PC-3 (cell line): ENCODE measurements around the gene KCTD10. TPM values are rescaled to one million over a fixed set of nuclear protein-coding genes. Genes with fewer than 3 reads are reported as not detected.

Source experiments
- ATAC-seq: fragments of 200-7000 bp; cut with Tn5 transposase; 2 replicates; pipeline ENCODE4 v1.9.1; 2020; ENCODE audit warnings: mild to moderate bottlenecking, moderate library complexity
- BruUV-seq: library from RNA; stranded (reverse); fragments of 400-500 nt; replicated peaks from 2 replicates; lab custom pipeline; 2021; lab: Mats Ljungman, UMichigan
- CTCF ChIA-PET: fragments of 300-600 bp; sonication (Branson Sonifier 250); formaldehyde crosslinking; loops from one replicate; lab custom pipeline; 2022; ENCODE audit warnings: antibody characterized with exemption; lab: Charles Lee
- POLR2A ChIA-PET: fragments of 300-600 bp; sonication (Branson Sonifier 250); formaldehyde crosslinking; loops from one replicate; lab custom pipeline; 2022; ENCODE audit warnings: antibody characterized with exemption; ENCODE audit not compliant: unreplicated experiment; lab: Charles Lee
- DNase-seq: peaks from one replicate; pipeline ENCODE4 v3.0.0-alpha.2; 2015
- H2AFZ ChIP-seq: fragments of 300-600 bp; sonication (generic); 2 replicates; pipeline ENCODE4 v1.6.0; 2016; ENCODE audit warnings: antibody characterized with exemption, low read length
- H3F3A ChIP-seq: fragments of 300-600 bp; sonication (generic); one replicate; pipeline ENCODE4 v1.6.0; 2017; ENCODE audit warnings: antibody characterized with exemption, low read length, control low read depth, mild to moderate bottlenecking; ENCODE audit not compliant: unreplicated experiment
- H3K27ac ChIP-seq: fragments of 300-600 bp; sonication (generic); 2 replicates; pipeline ENCODE4 v1.5.1; 2016; ENCODE audit warnings: mild to moderate bottlenecking, low read length
- H3K27me3 ChIP-seq: fragments of 300-600 bp; sonication (generic); 2 replicates; pipeline ENCODE4 v1.6.1; 2016; ENCODE audit warnings: low read length, mixed read lengths
- H3K36me3 ChIP-seq: fragments of 300-600 bp; sonication (generic); 2 replicates; pipeline ENCODE4 v1.6.1; 2016; ENCODE audit warnings: low read depth, mixed run types, low read length, mixed read lengths
- H3K4me1 ChIP-seq: fragments of 300-600 bp; sonication (generic); 2 replicates; pipeline ENCODE4 v1.5.1; 2016; ENCODE audit warnings: low read length; ENCODE audit not compliant: insufficient read depth
- H3K4me2 ChIP-seq: fragments of 300-600 bp; sonication (generic); 2 replicates; pipeline ENCODE4 v1.6.0; 2016; ENCODE audit warnings: low read length
- H3K4me3 ChIP-seq: fragments of 300-600 bp; sonication (generic); 2 replicates; pipeline ENCODE4 v1.5.1; 2016; ENCODE audit warnings: mild to moderate bottlenecking, low read length, mixed read lengths
- H3K79me2 ChIP-seq: fragments of 300-600 bp; sonication (generic); 2 replicates; pipeline ENCODE4 v1.6.1; 2017; ENCODE audit warnings: low read length, mixed read lengths
- H3K9ac ChIP-seq: fragments of 300-600 bp; sonication (generic); 2 replicates; pipeline ENCODE4 v1.6.0; 2016; ENCODE audit warnings: mild to moderate bottlenecking, low read length
- H3K9me2 ChIP-seq: fragments of 300-600 bp; sonication (generic); replicated peaks from 2 replicates; pipeline ENCODE4 v1.6.1; 2016; ENCODE audit warnings: mixed run types, low read length, mixed read lengths
- H3K9me3 ChIP-seq: fragments of 300-600 bp; sonication (generic); 2 replicates; pipeline ENCODE4 v1.6.1; 2016; ENCODE audit warnings: low read length, mixed read lengths
- H4K20me1 ChIP-seq: fragments of 300-600 bp; sonication (generic); 2 replicates; pipeline ENCODE4 v1.6.1; 2016; ENCODE audit warnings: low read length, mixed read lengths
- CTCF ChIP-seq: fragments of 300-600 bp; sonication (generic); conservative IDR thresholded peaks from 2 replicates; pipeline ENCODE4 v1.5.1; 2017; ENCODE audit warnings: antibody characterized with exemption, low read depth, mild to moderate bottlenecking, low read length
- EZH2 ChIP-seq: fragments of 300-600 bp; sonication (generic); IDR thresholded peaks from one replicate; pipeline ENCODE4 v1.6.1; 2017; ENCODE audit warnings: antibody characterized with exemption, mild to moderate bottlenecking, low read length; ENCODE audit not compliant: unreplicated experiment
- EZH2phosphoT487 ChIP-seq: fragments of 300-600 bp; sonication (generic); IDR thresholded peaks from 2 replicates; pipeline ENCODE4 v1.6.1; 2018; ENCODE audit warnings: mild to moderate bottlenecking, antibody characterized with exemption, low read length, borderline replicate concordance
- intact Hi-C: fragments of 100-400 bp; cut with micrococcal nuclease; formaldehyde crosslinking; loops from 2 replicates; pipeline ENCODE4 v1.9.0; 2023
- total RNA-seq: library from RNA; depleted of rRNA; stranded (reverse); fragments of >200 nt; gene quantifications from 2 replicates; pipeline ENCODE4 v1.2.3, GENCODE V29; 2014

The KCTD10 gene
- total RNA-seq, 1 experiment from 2014 or later, result 42.3 TPM

- Histone ChIP-seq H3F3A (peaks cover 13% of the 10 kb centered on the region), H4K20me1 (no peaks in the 10 kb centered on the region), H3K9ac (no peak overlapping the region), H3K9me2 (no peaks in the 10 kb centered on the region), H3K4me1 (peaks cover 32% of the 10 kb centered on the region), H3K27ac (no peak overlapping the region), H3K36me3 (peaks cover 34% of the 10 kb centered on the region), H3K9me3 (no peaks in the 10 kb centered on the region), H2AFZ (no peak overlapping the region), H3K4me3 (no peak overlapping the region), H3K79me2 (peaks cover 85% of the 10 kb centered on the region), H3K4me2 (no peak overlapping the region), H3K27me3 (no peaks in the 10 kb centered on the region)
- DNase-seq (no peak), ATAC-seq (no peak)
- TF ChIP-seq CTCF, result no peak
- TF ChIP-seq EZH2phosphoT487, result no peak
- no peak for TF ChIP-seq EZH2
- ChIA-PET CTCF (no interaction called here), POLR2A (no interaction called here)
- intact Hi-C loops, result no loop called here
- no TSS peak for BruUV-seq
Observed at GRCh38 chr12:109466821-109467220, 10.3 kb downstream of the KCTD10 start.

GRCh38 chr12:109466305-109466704 lies 10.8 kb downstream of the KCTD10 start:
- CTCF ChIA-PET, result no interaction called here
- no TSS peak for BruUV-seq
- POLR2A ChIA-PET, result no interaction called here
- peaks cover 85% of the 10 kb centered on the region for H3K79me2 ChIP-seq
- no peak overlapping the region for H2AFZ ChIP-seq
- peaks cover 34% of the 10 kb centered on the region for H3K36me3 ChIP-seq
- H3K9me3 ChIP-seq, result no peaks in the 10 kb centered on the region
- H3K9ac ChIP-seq, result no peak overlapping the region
- no peak overlapping the region for H3K4me2 ChIP-seq
- H3K4me3 ChIP-seq, result no peak overlapping the region
- DNase-seq (no peak), ATAC-seq (no peak)
- peaks cover 37% of the 10 kb centered on the region for H3K4me1 ChIP-seq
- intact Hi-C loops, result no loop called here
- H3F3A ChIP-seq, result peaks cover 18% of the 10 kb centered on the region
- H4K20me1 ChIP-seq, result no peaks in the 10 kb centered on the region
- TF ChIP-seq CTCF (no peak), EZH2 (no peak), EZH2phosphoT487 (no peak)
- no peak overlapping the region for H3K27ac ChIP-seq
- H3K9me2 ChIP-seq, result no peaks in the 10 kb centered on the region
- no peaks in the 10 kb centered on the region for H3K27me3 ChIP-seq

- peaks cover 36% of the 10 kb centered on the region for H3K36me3 ChIP-seq
- H3K9me2 ChIP-seq, result no peaks in the 10 kb centered on the region
- TF ChIP-seq EZH2phosphoT487 (no peak), EZH2 (no peak), CTCF (no peak)
- DNase-seq (no peak), ATAC-seq (no peak)
- ChIA-PET POLR2A (no interaction called here), CTCF (no interaction called here)
- peaks cover 85% of the 10 kb centered on the region for H3K79me2 ChIP-seq
- no peaks in the 10 kb centered on the region for H3K9me3 ChIP-seq
- no peak overlapping the region; the same call in 1 of the 2 replicates for H3K27ac ChIP-seq
- no peak overlapping the region for H2AFZ ChIP-seq
- no peak overlapping the region for H3K4me3 ChIP-seq
- no peak overlapping the region; the same call in 1 of the 2 replicates for H3K4me2 ChIP-seq
- no peaks in the 10 kb centered on the region for H3K27me3 ChIP-seq
- H3K9ac ChIP-seq, result no peak overlapping the region
- intact Hi-C loops, result no loop called here
- peaks cover 47% of the 10 kb centered on the region for H3K4me1 ChIP-seq
- H3F3A ChIP-seq, result peaks cover 18% of the 10 kb centered on the region
- H4K20me1 ChIP-seq, result no peaks in the 10 kb centered on the region
- no TSS peak for BruUV-seq
Observed at GRCh38 chr12:109464642-109465351, 12.3 kb downstream of the KCTD10 start.
